Uterus (tissue), 4 donors: Measurements from ENCODE around the gene DNAH8. TPM values are rescaled to one million over a fixed set of nuclear protein-coding genes. Genes with fewer than 3 reads are reported as not detected.

Source experiments
- DNase-seq, 2 donors: peaks; one replicate each; pipeline ENCODE4 v3.0.0-alpha.2; 2019 to 2020
- H3K27ac ChIP-seq, 2 donors: fragments of 200-600 bp; sonication (generic); 1 replicate in 1 of 2; 2 replicates in 1 of 2; pipeline ENCODE4 v1.5.1; 2016 to 2018
- H3K27me3 ChIP-seq, 2 donors: fragments of 200-600 bp; sonication (generic); one replicate each; pipeline ENCODE4 v1.5.1; 2018 to 2019; ENCODE audit warnings: control low read depth in 1 of 2
- H3K36me3 ChIP-seq, 2 donors: fragments of 200-600 bp; sonication (generic); one replicate each; pipeline ENCODE4 v1.5.1; 2019; ENCODE audit warnings: control low read depth in 1 of 2
- H3K4me1 ChIP-seq, 2 donors: fragments of 200-600 bp; sonication (generic); one replicate each; pipeline ENCODE4 v1.5.1; 2018 to 2019; ENCODE audit warnings: control low read depth in 1 of 2
- H3K4me3 ChIP-seq, 2 donors: fragments of 200-600 bp; sonication (generic); 1 replicate in 1 of 2; 2 replicates in 1 of 2; pipeline ENCODE4 v1.5.1; 2018 to 2019; ENCODE audit warnings: mild to moderate bottlenecking in 1 of 2
- H3K9me3 ChIP-seq, 2 donors: fragments of 200-600 bp; sonication (generic); one replicate each; pipeline ENCODE4 v1.5.1; 2019; ENCODE audit warnings: control low read depth in 1 of 2
- CTCF ChIP-seq, 4 experiments: fragments of 200-600 bp in 2 of 4; fragments of 450-650 bp in 2 of 4; sonication (generic) in 2 of 4; IDR thresholded peaks; one replicate each; pipeline ENCODE4 v1.5.1; 2016 to 2019; ENCODE audit warnings: antibody characterized with exemption in 4 of 4, mild to moderate bottlenecking in 2 of 4, moderate library complexity in 1 of 4
- POLR2A ChIP-seq, 2 donors: fragments of 450-650 bp; IDR thresholded peaks; one replicate each; pipeline ENCODE4 v1.6.1; 2016; ENCODE audit warnings: antibody characterized with exemption in 2 of 2, mild to moderate bottlenecking in 1 of 2, moderate library complexity in 1 of 2
- intact Hi-C: fragments of 100-400 bp; cut with DNase I; formaldehyde crosslinking; loops from one replicate; pipeline ENCODE4 v1.15.1; 2023; ENCODE audit warnings: low total_unique reads
- total RNA-seq, 4 donors: library from RNA; depleted of rRNA in 3 of 4; stranded (reverse); fragments of >200 nt in 3 of 4; gene quantifications; one replicate each; pipeline versions ENCODE4 v1.1.0 to v1.2.4, GENCODE V29; 2014 to 2023
- donor health status: DM: yes; HTN: yes; CAD: no.

The DNAH8 gene
- total RNA-seq, 4 donors from 2014 or later, result 0.03 to 0.69 TPM; not detected in 2

DNA sequence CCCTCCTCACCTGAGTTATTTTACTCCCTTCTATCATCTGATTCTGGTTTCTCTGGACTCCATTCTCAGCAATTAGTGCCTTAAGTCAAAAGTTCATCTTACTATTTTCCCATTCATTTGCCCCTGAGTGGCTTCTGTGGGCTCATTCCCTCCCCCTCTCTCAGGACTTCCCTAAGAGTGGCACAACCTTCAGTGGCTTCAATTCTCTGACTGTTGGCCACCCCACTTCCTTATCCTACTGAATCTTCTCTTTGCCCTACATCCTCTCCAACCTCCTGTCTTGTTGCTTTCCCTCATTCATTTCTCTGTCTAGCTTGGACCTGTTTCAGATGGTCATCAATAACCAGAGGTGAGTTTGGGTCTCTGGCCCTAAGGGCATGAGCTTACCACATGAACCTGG, 272.4 kb downstream of the DNAH8 start:
- no peaks in the 10 kb centered on the region for H3K36me3 ChIP-seq
- TF ChIP-seq POLR2A (IDR thresholded peaks at IDR 0.05), result no peak
- TF ChIP-seq CTCF (IDR thresholded peaks at IDR 0.05), result no peak
- H3K4me1 ChIP-seq, result no peaks in the 10 kb centered on the region
- no peak overlapping the region for H3K27ac ChIP-seq
- H3K4me3 ChIP-seq, result no peak overlapping the region
- peaks cover 0 to 5% of the 10 kb centered on the region in 2 donors for H3K27me3 ChIP-seq
- no peaks in the 10 kb centered on the region for H3K9me3 ChIP-seq
- intact Hi-C loops, result no loop called here
- DNase-seq, result no peak

DNA sequence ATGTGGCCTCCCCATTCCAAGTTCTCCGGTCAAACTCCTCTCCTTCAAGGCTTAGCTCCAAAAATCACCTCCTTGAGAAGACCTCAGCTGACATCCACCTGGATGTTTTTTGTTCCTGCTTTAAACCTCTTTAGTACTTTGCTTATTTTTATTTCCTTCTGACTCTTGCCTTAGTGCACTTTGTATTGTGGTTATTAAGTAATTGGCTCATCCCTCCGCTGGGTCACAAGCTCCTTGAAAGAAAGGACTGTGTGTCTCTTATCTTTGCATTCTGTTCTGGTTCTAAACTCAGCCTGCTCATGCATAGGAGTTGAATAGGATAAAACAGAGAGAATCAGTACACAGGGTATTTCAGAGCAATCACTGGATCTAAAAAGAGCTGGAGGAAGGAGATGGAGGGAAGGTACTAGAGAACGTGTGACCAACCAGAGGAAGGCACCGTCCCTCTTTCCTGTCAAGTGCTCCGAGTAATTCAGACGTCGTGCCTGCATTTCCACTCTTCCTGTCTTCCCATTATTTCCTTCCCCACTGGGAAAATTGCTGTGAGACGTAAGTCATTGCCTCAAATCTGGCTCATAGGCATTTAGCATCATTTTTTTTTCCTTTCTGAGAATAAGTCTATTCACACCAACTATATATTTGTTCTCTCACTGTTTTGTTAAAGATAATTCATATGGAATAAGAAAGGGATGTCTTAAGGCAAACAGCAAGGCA, 273.8 kb downstream of the DNAH8 start:
- Histone ChIP-seq H3K4me1 (no peaks in the 10 kb centered on the region), H3K4me3 (no peak overlapping the region), H3K27ac (no peak overlapping the region), H3K27me3 (no peaks in the 10 kb centered on the region), H3K36me3 (no peaks in the 10 kb centered on the region), H3K9me3 (no peaks in the 10 kb centered on the region)
- TF ChIP-seq CTCF (IDR thresholded peaks at IDR 0.05) (no peak), POLR2A (IDR thresholded peaks at IDR 0.05) (no peak)
- no peak for DNase-seq
- intact Hi-C loops, result no loop called here

DNA sequence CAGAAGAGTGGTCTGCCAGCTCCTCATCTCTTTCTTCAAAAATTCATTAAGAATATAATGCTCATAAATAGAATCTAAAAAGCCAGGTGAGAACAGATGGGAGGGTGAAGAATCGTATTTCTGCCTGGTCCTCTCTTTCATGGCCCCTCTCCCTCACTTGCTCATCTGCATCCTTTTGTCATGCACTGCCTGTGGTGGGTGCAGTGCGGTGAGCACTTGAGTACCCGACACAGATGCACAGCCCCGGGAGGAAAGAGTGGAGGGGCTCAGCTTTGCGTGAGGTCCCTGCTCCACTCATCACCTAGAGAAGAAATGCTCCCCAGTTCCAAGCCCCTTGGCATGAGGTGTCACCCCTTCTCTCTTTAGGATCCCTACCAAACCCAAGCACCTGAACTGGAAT, 275.4 kb downstream of the DNAH8 start:
- no peaks in the 10 kb centered on the region for H3K36me3 ChIP-seq
- H3K27me3 ChIP-seq, result no peaks in the 10 kb centered on the region
- no peaks in the 10 kb centered on the region for H3K9me3 ChIP-seq
- H3K4me3 ChIP-seq, result no peak overlapping the region
- intact Hi-C loops, result no loop called here
- TF ChIP-seq CTCF (IDR thresholded peaks at IDR 0.05), result no peak
- no peak for TF ChIP-seq POLR2A (IDR thresholded peaks at IDR 0.05)
- no peak overlapping the region for H3K27ac ChIP-seq
- no peak for DNase-seq
- H3K4me1 ChIP-seq, result no peaks in the 10 kb centered on the region

DNA sequence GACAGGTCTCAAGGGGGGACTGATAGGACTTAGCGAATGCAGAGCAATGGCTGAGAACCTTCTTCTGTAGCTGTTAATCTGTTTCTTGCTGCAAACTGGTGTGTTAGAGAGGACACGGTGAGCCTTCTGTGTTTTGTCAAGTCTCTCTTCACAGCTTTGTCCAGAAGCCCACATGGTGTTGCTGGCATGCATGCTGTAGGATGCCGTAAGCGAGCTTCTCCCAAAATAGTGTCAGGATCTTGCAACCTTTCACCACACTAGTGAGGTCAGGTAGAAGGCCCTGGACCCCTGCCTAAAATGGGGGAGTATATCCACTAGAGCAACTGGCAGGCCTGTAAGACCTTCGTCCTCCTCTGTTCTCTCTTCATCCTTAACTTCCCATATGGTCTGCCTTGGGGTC, 281.6 kb downstream of the DNAH8 start:
- DNase-seq, result no peak
- H3K4me1 ChIP-seq, result no peaks in the 10 kb centered on the region
- intact Hi-C loops, result no loop called here
- H3K36me3 ChIP-seq, result no peaks in the 10 kb centered on the region
- no peaks in the 10 kb centered on the region for H3K9me3 ChIP-seq
- TF ChIP-seq CTCF (IDR thresholded peaks at IDR 0.05), result no peak
- no peak for TF ChIP-seq POLR2A (IDR thresholded peaks at IDR 0.05)
- H3K27ac ChIP-seq, result no peak overlapping the region
- H3K4me3 ChIP-seq, result no peak overlapping the region
- no peaks in the 10 kb centered on the region for H3K27me3 ChIP-seq

DNA sequence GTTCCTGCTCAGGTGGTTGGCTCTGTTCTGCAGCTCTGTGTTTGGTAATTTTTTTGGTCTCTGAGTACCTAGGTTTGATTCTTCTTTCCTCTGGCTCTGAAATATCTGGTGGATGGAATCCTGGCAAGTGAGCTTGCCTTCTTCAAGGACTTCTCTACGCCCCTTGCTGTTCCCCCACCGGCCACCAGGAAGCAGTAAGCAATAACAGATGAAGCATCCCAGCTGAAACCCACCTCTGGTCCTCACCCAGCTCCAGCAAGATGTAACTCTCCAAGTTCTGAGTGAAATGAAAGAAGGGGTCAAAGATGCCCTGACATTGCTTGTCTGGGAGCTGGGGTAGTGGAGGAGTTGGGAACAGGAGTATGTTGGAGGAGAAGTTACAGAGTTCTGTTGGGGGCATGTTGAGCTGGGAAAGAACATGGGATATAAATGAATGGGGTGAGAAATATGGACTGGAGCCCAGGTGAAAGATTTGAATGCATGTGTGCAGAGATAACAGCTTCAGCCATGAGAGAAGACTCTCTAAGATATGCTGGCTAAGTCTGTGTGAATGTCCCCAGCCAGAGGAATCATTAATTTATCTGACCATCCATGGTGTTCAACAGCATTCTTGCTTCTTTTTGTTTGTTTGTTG, 282.1 kb downstream of the DNAH8 start:
- Histone ChIP-seq H3K36me3 (no peaks in the 10 kb centered on the region), H3K27ac (no peak overlapping the region), H3K4me1 (no peaks in the 10 kb centered on the region), H3K27me3 (no peaks in the 10 kb centered on the region), H3K9me3 (no peaks in the 10 kb centered on the region), H3K4me3 (no peak overlapping the region)
- intact Hi-C loops, result no loop called here
- TF ChIP-seq CTCF (IDR thresholded peaks at IDR 0.05), result peak in 2 of 4 experiments; percentile 7 to 12
- no peak for TF ChIP-seq POLR2A (IDR thresholded peaks at IDR 0.05)
- DNase-seq, result no peak
